ENCODE results near the gene LRRC15.

The LRRC15 gene

DNA sequence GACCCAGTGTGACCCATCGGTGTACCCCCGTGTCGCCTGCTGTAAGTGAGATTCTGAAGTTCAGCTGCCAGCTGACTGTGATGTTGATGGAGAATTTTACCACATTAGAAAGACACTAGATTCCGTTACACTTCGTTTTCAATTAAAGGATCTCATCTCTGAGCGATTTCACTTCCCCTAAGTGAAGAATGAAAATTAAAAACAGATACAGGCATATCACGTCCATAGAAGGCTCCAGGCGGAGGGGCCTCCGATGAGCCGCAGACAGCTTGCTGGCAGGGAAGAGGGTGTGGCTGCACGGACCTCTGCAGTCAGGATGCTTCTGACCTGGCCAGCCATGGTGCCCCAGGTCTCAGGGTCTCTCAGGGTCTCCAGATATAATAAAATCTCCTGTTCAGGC lies 11.9 kb downstream of the LRRC15 start:
- DNase-seq = no peak

DNA sequence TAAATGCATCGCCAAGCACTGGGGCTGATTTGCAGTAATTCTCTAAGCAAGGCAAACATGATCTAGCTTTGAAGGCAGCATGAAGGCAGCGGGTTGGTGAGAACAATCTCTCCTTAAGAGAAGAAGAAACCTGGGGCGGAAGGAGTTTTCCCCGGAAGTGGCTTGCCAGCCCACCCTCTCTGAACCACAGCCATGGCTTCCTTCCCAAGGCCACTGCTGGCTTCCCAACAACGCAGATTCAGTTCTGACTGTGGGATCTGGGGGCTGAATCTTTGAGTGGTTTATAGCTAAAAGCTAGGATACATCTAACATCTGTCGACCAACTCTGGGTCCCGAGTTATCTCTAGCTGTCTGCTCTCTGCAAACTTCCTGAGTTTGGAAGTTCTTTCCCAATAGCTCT lies 14.2 kb downstream of the LRRC15 start:
- no peak for DNase-seq

DNA sequence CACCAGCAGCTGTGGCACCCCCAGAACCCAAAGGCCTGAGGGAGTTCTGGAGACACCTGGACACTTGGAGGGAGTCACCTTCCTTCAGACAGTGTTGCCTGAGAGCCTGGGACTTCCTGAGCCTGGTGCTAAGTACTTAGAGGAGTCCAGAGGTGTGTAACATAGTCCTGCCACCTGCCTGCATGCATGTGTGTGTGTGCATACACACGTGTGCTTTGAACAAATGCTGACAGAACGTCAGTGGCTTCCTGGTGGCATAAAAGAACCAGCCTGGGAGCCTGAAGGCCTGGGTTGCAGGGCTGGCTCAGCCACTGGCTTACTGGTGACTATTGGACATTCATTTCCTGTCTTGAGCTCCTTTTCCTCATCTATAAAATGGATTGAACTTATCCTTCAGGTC lies 15.2 kb downstream of the LRRC15 start:
- no peak for DNase-seq

DNA sequence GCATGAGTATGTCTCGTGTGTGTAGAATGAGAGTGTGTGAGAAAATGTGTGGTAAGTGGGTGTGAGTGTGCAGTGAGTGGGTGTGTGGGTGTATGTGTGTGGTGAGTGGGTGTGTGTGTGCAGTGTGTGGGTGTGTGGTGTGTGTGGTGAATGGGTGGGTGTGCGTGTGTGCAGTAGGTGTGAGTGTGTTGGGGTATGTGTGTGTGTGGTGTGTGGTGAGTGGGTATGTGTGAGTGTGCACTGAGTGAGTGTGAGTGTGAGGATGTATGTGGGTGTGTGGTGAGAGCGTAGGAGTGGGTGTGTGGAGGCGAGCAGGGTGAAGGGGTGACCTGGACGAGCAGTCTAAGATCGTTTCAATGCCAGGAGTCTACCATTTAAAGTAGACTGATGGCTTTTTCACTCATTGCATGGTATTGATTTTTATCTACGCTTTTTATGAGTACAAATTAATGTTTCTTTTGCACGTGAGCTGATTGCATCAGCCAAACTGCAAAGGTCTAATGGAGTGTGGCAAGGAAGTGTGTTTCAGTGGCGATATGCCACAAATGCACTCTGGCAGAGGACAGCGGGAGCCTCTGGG lies 16.8 kb downstream of the LRRC15 start:
- DNase-seq = no peak

DNA sequence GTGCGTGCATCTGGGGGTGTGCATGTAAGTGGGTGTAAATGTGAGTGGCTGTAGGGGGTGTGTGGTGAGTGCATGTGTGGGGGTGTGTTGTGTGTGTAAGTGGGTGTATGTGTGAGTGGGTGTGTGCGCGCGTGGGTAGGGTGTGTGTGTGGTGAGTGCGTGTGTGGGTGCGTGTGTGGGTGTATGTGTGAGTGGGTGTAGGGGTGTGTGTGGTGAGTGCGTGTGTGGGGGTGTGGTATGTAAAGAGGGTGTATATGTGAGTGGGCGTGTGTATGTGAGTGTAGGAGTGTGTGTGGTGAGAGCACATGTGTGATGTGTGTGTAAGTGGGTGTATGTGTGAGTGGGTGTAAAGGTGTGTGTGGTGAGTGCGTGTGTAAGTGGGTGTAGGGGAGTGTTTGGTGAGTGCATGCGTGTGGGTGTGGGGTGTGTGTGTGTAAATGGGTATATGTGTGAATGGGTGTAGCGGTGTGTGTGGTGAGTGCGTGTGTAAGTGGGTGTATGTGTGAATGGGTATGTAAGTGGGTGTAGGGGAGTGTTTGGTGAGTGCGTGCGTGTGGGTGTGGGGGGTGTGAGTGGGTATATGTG lies 17.5 kb downstream of the LRRC15 start:
- no peak for DNase-seq

DNA sequence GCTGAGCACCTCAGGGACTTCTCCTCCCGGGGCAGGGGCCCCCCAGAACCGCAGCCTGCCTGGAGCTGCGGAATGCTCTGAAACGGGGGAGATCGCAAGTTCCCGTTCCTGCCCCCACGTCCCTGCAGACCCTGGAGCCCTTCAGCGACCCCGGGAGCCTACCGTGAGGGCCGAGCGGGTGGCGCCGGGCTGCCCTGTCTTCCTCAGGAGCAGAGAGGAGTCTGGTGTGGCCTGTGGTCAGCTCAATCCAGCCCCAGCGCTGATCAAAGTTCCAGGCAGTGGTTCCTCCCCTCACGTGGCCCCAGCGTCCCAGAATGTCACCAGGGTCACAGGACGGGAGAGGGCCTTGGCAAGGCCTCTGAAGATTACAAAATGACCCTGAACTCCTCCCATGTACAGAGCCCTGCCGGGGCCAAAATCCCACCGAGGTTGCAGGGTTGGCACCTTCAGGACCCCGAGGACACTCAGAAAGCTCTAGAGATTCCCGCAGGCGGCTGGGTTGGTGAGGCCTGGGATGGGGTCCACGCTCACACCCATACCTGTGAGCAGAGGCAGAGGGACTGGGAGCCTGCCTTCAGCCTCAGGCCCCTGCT lies 18.4 kb downstream of the LRRC15 start, which contains the start of gene CPN2:
Gene CPN2 (minus strand): TSS at position 249 of the 593 bp plus-strand sequence. CDS start 8,626 bp downstream, outside the sequence.
- no peak for DNase-seq

DNA sequence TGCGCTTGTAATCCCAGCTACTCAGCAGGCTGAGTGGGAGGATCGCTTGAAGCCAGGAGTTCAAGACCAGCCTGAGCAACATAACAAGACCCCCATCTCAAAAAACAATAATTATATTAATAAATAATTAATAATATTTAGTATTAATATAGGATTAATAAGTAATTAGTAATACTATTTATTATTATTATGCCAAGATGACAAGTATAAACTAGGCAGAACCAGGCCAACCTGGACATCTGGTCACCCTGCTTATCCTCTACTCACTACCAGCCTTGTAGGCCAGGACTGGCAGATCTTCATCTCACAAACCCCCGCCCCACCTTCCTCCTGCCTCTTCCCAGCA lies 18.8 kb downstream of the LRRC15 start:
- no peak for DNase-seq

DNA sequence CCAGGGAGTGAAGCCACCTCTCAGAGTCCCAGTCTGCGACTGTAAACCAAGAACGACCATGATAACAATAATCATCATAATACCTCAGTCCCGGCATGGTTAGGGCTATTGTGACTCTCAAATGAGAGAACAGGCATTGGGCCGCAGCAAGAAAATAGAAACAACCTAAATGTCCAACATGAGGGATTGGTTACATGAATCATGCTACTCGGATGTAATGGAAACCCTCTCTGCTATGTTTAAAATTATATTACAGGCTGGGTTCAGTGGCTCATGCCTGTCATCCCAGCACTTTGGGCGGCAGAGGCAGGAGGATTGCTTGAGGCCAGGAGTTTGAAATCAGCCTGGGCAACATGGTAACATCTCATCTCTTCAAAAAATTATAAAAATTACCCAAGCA lies 21.2 kb downstream of the LRRC15 start:
- no peak for DNase-seq

DNA sequence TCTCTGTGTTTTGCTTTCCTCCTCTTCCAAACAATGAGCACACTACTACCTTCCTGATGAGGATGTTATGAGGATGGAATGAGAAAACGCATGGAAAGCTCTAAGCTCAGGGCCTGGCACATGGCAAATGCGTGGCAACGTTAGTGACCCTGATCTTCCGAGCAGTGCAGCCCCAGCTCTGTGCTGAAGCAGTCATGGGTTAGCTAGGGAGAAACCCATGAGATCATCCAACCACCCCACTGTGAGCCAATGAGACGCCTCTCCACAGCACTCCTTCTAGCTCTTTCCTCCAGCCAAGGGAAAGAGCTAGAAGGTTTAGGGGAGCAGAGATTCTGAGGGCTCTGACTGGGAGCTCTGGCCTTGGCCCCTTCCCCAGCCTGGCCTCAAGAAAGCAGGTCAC lies 22.9 kb downstream of the LRRC15 start:
- DNase-seq = no peak

DNA sequence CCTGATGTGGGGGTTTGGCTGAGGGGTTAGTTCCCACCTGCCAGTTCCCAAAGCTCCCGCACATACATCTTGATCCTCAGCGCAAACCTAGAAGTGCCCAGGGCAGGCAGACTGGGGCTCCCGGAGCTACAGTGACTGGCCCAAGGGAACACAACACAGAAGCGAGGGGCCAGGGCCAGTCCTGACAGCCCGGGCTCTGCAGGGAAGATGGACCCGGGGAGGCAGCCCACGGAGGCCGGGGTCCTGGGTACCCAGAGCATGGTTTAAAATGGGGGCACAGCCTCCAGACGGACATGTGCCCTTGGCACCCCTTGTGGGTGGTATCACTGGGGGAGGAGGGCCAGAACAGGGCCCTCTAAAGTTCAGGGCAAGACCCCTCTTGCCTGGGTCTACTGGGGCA lies 23.5 kb downstream of the LRRC15 start:
- DNase-seq = no peak

DNA sequence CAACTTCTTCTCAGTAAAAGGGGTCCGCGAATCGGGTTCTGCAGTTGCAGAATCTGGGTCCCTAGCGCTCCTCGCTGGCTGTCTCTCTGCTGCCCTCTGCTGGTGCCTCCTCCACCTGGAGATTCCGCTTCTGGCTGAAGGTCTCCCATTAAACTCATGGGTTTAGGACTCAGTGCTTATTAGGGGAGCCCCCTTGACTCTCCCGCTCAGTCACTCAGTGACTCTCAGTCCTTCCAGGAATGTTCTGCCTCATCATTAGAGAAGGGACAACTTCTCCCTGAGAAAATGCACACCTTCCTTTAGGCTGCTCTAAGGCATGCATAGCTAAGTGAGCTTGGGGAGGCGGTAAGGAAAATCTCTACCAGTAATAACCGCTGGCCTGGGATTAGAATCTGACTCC lies 25.5 kb downstream of the LRRC15 start:
- peak; percentile 86 for DNase-seq

DNA sequence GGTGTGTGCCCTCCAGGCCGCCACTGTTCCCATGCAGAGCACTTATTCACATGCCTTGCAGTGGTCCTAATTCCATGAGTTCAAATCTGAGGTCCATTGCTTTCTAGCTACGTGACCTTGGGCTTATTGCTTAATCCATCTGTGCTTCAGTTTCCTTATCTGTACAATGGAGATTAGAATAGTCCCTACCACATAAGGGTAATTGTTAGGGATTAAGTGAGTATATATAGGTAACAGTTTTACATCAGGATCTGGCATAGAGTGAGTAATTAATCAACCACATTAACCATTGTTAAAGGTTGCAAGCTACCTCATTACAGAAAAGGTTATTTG lies 26.0 kb downstream of the LRRC15 start:
- DNase-seq = no peak

DNA sequence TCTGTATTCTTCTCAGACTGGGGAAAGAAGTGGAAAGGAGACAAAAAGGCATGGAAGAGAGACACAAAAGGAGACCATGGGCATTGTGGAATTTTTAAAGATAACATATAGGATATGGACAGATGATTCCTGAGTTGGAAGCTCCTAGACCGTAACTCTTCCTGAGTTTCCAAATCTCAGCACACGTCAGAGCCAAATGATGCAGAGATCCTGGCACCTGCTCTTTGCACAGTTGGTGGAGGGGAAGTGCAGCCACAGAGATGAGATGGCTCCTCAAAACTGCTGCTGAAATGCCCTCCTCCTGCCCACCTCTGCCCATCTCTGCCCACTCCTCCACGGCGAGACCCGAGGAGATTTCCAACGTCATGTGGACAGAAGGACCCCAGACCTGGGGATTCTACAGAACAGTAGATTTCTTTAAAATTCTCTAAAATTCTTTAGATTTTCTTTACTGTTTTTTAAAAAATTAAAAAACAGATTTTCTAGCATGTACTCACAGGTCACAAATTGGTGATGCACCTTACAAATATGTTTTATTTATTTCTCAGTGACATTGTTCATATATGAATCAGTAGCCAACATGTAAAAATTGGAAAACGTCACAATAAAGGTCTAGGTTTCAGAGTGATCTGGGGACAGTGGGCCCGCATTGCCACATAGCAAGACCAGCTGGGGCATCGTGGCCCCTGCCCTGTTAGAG lies 26.5 kb downstream of the LRRC15 start:
- no peak for DNase-seq

DNA sequence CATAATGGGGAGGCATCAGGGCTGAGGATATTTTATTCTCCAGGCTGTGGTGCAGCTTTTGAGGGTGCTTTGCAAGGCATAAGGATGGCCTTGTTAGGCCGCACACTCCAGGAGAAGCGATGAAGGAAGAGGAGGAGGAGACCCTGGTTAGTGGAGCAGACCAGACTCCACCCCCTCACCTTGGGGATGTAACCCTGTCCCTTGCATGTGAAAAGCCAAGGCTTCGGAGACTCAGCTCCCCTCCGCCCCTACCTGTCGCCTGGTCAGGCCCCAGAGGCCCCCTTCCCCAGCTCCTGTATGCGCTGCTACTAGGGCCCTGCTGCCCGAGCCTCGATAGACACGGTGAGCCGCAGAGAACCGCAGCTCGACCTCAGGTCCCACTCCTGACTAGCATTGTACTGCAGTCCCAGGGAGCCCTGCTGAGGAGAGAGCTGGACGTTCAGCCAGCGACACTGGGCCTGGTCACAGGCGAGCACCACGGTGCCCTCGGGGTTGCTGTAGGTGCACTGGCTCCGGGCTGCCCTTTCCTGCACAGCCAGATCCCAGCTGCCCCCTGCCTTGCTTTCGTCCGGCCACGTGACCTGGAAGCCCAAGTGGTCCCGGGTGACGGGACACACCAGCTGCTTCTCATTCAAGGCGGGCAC lies 28.7 kb downstream of the LRRC15 start:
- DNase-seq = no peak

DNA sequence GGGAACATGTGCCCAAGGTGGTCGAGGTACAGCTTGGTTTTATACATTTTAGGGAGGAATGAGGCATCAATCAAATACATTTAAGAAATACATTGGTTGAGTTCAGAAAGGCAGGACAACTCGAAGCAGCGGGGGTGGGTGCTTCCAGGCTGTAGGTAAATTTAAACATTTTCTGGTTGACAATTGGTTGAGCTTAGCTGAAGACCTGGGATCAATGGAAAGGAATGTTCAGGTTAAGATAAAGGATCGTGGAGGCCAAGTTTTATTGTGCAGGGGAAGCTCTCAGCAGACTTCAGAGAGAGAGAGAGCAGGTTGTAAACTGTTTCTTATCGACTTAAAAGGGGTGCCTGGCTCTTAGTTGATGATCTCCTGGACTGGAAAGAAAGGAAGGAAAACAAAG lies 29.7 kb downstream of the LRRC15 start:
- no peak for DNase-seq

DNA sequence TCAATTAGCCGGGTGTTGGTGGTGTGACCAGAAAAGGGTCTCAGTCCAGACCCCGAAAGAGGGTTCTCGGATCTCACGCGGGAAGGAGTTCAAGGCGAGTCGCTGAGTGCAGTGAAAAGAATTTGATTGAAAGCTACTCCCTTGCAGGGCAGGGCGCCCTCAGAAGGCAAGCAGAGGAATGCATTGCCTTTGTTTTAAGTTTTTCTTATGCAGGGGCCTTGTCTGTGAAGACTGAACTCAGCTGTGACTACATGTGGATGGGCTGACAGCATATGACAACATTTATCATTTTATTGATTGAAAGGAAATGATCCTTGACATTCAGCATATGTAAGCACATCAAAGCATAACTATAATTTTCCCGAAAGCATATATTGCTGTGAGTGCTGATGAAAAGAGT lies 30.2 kb downstream of the LRRC15 start:
- DNase-seq = no peak

DNA sequence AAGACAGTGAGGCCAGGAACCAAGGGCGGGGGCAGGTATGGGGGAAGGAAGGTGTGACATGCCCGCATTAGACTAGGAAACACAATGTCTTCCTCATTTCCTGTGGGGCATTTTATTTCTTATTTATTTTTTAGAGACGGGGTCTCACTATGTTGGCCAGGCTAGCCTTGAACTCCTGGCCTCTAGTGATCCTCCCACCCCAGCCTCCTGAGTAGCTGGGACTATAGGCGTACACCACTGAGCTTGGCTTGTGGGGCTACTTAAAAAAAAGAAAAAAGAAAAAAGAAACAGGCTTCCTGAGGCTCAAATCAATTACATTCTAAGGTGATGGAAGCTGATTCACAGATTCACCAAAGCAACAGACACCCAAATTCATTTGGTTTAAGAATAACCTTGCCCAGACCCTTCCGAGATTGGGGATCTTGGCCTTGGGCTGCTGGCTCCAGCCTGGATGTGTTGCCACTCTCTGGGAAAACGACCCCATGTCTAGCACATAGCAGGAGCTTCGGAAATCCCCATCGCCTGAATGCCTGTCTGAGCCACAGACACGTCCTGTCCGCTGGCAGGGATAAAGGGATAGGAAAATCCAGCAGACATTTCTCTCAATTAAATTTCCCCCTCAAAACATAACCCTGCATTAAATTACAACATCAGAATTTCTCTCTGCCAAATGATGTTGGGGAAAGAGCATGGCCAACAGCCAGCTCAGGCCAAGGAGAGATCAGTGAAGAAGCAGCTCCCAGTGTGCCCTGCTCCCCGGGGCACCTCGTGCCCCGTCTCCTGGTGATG lies 31.4 kb downstream of the LRRC15 start:
- DNase-seq = no peak

DNA sequence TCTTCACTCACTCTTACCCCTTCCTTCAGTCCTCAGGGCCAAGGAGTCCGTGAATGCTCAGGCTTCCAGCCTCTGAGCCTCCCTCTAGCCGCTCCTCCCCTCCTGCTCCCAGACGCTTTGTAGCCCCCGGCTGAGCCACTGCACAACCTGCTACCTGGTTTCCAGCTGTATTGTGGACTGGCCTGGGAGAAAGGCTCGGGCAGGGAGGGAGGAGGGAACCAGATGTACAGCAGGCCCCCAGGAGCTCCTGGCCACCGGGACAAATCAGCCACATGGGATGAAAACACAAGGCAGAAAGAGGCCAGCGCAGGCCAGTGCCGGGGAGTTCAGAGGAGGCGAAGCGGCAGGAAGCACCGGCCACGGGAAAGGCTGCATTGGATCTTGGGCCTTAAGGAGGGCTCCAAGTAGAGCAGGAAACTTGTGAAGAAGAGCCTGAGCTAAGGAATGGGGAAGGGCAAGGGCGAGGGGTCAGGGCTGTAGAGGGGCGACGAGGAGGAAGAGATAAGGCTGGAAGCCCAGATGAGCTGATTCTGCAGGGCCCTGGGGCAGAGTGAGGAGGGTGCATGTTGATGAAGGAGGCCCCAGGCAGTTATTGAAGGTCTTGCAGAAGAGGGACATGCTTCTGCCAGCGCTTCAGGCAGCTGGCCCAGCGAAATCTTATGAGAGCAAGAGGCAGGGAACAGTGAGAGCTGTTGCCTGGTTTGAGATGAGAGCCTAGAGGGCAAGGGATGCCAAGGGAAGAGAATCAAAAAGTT lies 32.8 kb downstream of the LRRC15 start:
- DNase-seq = no peak

DNA sequence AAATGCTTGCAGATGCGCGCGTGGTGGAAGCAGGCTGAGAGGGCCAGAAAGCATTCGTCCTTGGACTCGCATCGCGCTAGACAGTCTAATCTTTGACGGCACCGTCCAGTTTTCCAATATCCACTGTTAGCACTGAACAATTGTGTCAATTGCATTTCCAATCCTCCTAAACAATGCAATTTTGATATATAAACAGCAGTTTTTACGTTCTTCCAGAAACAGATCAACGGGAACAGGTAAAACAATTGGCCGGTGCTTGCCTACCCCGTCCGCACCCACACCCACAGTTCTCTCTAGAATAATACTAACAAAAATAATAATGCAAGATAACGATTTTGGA lies 35.6 kb downstream of the LRRC15 start:
- no peak for DNase-seq

DNA sequence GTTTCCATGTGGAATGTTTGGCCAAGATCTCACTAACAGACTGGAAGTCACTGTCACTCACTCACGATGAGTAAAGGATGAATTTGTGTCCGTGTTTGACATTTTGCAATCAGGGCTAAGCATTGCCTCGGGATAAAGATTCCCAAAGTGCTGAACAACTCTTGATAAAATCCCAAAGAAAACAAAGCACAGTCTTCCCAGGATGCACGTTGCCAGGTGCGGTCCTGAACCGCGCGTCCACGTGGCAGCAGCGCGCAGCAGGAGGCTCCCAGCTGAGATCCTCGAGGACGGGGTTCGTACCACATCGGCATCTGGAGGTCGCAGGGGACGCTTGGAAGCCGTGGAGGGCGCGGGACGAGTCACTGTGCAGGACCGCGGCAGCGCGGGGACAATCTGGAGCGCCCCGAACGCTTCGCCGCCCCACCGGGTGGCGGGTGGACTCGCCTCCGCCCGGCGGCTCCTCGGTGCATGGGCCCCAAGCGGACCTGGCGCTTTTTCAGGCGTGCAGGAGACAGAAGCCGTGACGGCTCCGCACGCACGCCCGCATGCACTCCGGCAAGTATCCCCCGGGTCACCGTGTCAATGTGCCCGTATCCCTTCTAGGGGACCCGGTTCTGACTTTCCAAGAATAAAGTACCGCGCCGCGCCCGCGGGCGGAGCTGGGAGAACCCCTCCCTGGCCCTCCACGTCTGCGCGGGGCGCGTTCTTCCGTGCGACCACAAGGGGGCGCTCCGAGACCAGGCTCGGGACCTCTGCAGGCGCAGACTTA lies 36.1 kb downstream of the LRRC15 start:
- DNase-seq = peak; percentile 95

DNA sequence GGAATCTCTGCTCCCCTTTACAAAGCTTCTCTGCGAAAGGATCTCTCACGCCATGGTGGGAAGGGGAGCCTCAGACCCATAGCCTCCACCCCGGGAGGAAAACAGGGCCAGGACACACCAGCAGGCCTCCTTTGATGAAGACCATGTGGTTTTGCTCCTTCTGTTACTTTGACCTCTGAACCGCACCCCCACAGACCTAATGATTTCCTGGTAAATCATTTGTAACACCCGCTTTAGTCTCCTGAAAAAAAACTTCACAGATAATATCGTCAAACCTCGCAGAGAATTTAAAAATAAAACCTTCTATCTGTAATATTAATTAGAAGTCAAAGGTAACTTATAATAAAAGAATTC lies 36.7 kb downstream of the LRRC15 start:
- no peak for DNase-seq

DNA sequence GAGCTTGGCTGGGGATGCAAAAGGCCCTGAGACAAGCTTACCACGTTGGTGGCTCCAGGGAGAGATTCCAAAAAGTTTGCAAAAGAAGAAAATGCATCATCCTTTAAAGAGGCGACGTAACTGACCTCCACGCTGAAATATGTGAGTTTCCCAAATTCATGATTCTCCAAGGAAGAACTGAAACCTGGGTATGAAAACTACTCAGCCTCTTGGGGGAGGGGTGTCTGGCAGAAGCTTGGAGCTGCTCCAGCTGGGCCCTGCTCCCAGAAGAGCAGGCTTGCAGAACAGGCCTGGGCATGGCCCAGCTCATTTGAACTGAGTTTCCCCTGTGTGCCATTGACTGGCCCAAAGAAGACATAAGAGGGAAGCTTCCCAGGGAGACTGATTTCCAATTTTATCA lies 39.0 kb downstream of the LRRC15 start:
- no peak for DNase-seq

Measured in right forelimb (tissue), 1 donor.